Activated CD8-positive, alpha-beta memory T cell treated with anti-CD3 and anti-CD28 coated beads, Interleukin-2, amount 50 U/mL, for 1 hour (primary cell): ENCODE results near the gene MEIS1.
"Not testable (repeated sequence)": the region's sequence is repeated elsewhere in the genome, so short reads cannot be mapped to it uniquely, and the experiment has no call there.

Experiments used
- DNase-seq: peaks from one replicate; pipeline ENCODE4 v3.0.0-alpha.2; 2020; ENCODE audit errors: extremely low read depth

MEIS1 gene

DNA sequence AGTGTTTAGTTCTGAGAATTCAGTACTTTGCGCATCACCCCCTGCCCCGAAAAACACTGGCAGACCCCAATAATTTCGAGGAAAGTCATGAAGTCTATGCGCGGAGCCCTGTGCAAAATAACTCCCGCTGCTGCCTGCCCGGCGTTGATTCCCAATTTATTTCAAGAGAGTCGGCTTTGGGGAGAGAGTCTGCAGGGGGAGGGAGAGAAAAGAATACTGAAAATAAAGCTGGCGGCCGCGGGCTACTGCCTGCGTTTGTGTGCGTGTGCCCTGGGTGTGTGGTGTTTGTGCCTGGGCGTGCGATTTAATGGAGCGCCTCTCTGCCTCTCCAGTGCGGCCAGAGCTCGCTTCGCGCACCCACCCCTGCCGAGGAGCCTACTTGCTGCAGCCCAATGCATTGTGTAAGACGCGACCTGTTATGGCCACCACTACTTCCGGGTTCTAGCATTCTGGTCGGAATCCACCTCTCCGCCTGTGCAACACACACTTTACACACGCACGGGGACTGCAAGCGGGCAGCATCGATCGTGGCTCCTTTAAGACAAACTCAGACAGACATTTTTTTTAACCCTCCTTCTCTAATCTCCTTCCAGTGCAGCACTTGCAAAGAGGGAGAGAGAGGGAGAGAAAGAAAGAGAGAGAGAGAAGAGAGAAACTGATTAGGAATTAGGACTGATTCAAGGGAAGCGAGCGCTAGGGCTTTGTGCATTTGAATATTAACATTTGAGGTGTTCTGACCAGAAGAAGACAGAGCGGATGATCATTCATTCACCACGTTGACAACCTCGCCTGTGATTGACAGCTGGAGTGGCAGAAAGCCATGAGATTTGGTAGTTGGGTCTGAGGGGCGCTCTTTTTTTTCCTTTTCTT, at the start of gene MEIS1:
TSS of gene MEIS1 (plus strand) at position 447 of the 870 bp plus-strand sequence. CDS start 732 bp downstream, outside the sequence.
- DNase-seq = no peak

DNA sequence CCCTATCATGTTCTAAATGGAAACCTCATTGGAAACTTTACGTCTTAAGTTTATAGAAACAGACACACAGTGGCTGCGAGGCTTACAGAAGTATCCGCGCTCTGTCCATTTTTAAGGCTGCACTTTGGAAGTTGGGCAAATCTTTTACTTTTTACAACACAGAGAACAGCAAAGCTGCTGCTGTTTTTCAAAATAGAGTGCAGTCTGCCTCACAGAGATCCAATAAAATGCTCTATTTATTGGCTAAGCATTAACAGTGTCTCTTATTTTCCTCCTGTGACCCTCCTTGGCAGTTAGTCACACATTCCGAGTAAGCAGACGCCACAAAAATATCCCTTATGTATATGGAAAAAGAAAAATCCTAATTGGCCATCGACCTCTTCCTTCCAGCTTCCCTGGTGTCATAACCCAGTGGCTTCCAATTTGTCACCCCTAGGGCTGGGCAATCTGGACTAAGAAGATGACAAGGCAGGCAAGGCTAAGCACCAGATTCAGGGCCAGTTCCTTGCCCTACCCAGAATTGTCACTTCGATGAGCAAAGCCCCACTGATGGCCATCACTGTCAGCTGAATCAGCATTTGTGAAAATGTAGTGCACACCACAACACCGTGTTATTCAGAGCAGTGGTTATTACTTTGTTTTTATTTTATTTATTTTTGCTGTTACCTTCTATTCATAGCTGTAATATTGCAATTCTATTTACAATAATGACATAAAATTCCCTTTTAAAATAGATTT, 47.7 kb upstream of the MEIS1 start:
- DNase-seq = no peak

DNA sequence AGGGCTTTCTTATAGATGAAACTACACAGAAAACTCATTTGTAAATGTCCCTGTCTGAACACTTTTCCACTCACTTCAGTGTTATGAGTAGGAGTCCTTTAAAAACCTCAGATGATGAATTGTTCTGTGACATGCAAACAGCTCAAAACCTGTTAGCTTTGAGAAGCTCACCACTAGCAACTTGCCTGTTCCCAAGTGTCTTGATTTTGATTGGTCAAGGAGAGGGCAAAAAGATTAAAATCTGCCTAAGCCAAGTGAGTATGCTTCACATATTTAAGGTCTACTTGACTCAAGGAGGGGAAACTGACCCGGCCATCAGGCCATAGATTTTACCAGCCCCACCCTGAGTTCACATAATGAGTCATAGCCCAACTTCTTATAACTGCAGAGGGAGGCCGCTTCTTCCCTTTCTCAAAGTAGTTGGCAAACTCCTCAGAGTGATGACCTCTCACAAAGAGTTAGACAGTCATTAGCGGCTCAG, 45.2 kb upstream of the MEIS1 start:
- DNase-seq = no peak

DNA sequence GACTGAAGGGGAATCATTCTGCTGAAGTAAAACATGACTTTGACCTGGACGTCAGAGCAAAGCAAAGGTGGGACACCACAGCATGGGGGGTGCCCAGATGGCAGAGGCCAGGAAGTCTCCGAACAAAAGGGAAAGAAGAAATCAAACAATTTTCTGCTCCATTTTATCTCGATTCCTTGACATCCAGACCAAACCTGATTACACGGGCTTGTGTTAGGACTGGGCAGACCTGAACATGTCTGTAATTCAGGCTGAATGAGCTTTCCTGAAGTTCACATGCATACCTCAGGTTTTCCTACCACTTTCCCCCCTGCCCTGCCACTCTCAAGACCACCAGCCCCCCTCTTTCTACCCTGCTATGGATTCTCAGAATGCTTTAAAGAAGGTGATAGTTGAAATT, 44.8 kb upstream of the MEIS1 start:
- DNase-seq = no peak

DNA sequence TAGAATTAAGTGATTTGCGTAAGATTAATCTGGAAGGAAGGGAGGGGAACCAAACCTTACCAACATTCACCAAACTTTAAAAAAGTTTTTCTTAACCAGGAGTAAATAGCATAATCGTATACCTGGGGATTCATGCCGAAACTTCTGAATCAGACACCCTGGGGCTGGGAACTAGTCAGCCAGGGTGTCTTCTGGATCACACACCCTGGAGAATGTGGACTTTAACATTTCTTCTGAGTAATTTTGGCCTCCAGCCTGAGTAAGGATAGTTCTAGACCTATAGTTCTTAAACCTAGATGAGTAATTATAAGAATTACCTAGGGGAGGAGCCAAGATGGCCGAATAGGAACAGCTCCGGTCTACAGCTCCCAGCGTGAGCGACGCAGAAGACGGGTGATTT, 44.1 kb upstream of the MEIS1 start:
- DNase-seq = no peak

DNA sequence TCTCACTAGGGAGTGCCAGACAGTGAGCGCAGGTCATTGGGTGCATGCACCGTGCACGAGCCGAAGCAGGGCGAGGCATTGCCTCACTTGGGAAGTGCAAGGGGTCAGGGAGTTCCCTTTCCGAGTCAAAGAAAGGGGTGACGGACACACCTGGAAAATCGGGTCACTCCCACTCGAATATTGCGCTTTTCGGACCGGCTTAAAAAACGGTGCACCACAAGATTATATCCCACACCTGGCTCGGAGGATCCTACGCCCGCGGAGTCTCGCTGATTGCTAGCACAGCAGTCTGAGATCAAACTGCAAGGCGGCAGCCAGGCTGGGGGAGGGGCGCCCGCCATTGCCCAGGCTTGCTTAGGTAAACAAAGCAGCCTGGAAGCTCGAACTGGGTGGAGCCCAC, 43.7 kb upstream of the MEIS1 start:
- DNase-seq = not testable (repeated sequence)

DNA sequence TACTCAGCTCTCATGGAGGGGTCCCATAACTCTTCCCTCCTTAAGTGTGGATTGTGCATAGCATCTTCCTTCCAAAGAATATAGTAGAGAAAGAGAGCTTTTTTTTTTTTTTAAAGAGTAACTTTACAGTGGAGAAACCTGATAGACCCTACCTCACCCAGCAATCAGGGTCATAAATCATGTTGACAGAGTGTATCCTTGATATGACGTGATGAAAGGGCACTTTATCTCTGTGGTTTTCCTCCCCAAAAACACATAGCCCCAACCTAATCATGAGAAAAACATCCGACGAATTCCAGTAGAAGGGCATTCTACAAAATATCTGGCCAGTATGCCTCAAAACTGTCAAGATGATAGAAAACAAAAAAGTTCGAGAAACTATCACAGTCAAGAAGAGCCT, 29.5 kb upstream of the MEIS1 start:
- no peak for DNase-seq

DNA sequence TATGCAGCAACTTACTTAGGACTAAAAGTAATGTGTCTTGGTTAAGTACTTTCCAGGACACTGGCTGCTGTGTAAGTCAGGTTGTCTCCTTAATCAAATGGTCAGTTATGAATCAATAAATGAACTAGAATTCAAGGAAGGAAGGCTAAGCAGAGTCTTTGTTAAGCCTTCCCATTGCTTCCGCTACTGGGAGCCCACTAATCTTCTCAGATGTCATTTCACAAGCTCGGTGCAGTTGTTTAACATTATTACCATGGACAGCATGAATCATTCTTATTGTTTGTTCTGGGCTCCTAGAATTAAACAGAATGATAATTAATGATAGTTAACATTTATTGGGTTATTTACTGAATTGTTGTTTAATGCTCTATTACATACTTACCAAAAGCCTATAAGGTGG, 26.0 kb upstream of the MEIS1 start:
- DNase-seq = no peak

DNA sequence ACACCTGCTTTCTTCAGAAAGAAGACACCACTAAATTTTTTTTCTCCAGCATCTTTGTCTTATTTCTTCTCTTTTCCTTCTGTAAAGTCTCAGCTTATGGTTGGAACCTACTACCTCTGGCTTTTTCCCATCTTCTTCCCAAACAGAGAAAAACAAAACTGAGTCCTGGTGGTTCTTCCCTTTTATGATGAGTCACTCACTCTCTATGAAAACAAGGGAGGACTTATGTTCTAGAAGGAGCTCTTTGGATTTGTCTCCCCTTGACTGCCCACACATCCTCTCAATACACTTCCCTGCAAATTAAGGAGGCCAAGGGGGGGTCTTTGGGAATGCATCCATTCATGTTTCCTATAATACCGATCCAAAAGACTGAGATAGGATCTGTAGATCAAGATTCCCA, 22.1 kb upstream of the MEIS1 start:
- DNase-seq = no peak

DNA sequence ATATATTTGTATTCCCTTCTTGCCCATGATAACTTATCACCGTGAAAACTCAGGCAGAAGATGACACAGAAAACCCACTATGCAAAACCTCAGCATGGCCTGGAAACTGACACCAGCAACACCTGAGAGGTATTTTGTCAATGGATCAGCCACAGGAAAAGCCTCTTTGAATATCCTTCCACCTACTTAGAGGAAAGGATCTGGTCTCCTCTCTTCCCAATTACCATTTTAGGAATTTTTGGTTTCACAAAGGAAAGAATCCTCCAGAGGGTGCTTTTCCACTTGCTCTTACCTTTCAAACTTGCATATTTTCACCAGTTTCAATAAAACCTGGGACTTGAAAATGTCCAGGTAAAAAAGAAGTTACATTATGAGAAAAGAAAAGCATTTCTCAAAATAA, 20.0 kb upstream of the MEIS1 start:
- no peak for DNase-seq

DNA sequence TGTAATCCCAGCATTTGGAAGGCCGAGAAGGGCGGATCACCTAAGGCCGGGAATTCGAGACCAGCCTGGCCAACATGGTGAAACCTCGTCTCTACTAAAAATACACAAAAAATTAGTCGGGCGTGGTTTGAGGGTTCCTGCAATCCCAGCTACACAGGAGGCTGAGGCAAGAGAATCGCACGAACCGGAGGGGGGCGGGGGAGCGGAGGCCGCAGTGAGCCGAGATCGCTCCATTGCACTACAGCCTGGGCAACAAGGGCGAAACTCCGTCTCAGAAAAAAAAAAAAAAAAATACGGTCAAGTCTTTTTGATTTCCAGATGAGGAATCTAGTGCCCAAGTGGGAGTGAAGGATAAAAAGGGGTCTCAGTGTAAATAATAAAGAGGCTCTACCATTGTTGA, 16.5 kb upstream of the MEIS1 start:
- no peak for DNase-seq

DNA sequence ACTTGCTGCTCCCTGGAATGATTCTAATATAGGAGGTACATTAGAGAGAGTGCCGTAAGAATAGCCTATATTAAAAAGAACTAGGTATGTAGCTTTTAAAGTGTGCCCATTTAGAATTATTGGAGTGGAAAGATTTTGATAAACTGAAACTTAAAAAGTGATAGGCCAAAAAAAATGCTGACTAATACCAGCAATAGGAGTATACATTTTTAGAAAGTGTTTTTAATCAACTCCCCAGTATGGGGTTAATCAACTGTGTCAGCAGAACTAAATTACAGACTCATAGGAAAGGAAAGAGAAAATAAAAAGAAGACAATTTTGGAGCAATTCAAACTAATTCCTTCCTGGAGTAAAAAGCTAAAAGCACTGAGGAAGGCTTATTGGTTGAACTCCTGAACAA, 13.3 kb upstream of the MEIS1 start:
- DNase-seq = no peak

DNA sequence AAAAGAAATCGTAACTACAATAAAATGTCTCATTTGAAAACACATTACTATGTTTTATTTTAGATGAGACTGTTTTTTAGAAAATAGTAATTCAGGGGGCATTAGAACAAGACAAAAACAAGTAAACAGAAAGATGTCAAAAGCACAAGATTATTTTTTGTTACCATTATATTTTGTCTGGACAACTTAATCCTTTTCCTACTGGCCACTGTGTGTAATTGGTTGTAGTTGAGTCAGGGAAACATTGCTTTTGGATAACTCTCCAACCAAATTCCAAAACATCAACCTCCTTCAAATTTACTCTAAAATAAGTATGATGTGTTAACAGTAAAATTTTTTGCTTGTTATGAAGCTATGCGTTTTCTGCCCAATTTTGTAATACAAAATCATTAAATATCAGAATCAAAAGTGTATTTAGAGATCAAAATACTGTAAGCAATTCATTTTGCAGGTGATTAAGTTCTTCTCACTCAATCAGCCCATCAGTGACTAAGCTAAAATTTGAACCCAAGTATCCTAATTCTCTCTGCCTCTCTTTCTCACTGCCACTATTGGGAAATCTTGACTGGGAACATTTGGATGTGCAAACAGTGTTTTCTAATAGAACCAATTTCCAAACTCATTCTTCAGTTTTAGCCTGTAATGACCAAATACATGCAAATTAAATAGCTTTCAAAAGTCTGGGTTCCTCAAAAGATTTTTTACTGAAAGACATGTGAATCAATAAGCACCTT, 11.4 kb upstream of the MEIS1 start:
- no peak for DNase-seq

DNA sequence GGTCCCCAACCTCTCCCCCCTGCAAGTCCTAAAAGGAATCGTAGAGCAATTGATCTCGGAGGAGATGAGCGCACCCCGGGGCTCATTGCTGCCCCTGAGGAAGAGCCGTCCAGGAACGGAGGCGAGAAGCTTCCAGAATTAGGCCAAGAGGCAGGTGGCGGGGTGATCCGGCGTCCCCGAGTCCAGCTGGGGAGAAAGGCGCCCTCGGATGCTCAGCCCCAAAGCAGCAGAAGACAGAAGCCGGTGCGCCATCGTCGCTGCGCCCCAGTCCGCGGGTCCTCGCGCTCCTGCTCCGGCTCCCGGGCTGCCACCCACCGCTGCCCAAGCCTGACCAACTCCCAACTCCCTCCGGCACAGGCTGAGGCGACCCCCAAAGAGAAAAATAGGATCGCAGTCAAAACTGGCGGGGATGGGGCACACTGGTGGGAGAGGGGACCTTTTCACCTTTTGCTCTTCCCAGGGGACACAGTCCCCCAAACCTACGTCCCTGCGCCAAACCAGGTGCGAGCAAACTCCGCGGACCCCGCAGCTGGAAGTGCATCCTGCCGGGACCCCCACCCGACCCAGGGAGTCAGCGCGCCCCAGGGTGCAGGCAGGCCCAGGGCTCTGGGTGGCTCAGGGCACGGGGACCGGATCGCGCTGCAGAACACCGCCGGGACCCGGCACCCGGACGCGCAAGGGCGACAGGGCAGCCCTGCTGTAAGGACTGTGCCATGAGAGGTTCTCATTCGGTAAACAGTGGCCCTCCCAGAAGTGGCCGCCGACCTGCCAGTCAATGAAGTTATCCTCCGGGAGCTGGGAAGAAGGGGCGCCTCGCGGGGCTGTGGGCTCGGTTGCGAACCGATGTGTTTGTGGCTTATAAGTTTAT, 8.4 kb upstream of the MEIS1 start:
- no peak for DNase-seq

DNA sequence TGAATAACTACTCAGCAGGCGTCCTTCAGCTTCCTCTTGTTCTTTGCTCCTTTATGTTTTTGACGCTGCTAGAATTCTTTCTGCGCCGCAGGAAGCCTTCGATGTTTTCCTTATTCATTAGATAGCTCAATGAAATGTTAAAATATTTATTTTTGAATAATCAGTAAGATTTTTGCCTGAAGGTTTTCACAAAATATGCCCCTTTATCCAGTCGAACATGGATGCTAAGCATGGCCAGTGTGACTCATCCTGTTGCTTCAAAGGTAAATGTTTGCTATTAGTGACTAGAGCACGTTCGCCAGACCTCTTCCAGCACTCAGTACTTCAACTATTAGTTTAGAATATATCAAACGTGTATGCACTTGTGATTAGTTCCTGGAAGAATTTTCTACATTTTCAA, 7.6 kb upstream of the MEIS1 start:
- no peak for DNase-seq

DNA sequence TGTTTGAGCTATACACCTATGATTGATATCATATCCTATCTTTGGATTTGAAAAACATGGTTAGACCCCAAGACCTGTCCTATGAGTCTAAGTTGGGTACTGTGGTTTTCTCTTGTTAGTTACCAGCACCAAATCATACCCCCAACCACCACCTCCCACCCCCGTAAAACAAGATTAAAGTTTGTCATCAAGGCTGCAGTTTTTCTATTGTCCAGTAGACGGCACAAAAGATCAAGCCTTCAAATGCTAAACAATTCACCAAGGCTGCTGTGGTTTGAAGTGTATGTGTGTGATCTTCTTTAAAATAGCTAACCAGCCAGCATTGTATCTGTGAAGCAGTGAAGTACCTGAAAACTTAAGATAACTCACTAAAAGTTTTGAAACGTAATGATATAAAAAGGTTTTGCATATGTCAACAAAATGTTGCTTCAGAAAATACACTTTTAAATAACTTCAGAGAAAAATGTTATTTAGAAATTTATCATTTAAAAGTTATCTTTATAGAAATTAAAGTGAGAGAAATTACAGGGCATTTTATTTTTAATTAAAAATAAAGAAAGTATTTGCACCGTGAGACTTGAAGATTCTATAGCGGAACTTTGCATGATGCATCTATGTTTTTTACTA, 5.8 kb upstream of the MEIS1 start:
- DNase-seq = no peak

DNA sequence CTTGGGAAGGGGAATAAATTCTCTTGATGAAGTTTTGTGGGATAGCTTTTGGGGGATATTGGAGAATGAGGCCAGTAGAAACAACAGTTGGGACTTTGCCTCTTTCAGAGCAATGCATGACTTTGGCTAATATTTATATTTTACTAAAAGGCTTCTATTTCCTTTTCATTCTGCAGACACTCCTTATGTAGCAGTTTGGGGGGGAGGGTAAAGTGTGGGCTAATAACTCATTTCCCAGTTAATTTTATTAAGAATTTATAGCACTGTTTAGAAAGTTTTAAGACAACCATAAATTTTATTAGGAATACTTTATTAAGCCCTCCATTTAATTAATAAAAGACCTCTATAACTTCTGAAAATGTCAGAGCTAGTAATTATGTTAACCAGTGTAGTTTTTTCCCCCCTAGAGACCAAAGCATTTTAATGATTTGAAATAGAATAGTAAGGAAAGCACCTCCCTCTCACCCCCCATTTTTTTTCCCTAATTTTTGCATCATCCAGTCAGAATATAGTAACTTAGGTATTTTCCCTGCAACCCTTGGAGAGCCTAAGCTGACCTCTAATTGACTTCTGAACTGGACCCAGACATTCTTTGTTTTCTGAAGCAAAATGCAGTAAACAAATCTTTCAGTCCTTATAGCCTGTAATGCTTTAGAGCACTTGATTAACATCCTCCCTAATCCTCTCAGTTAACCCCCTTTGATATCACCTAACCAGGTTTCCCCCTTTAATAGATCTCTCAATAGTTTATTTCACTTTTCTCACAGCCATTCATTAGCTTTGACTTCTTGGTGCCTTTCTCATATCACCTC, 5.0 kb upstream of the MEIS1 start:
- DNase-seq = no peak

DNA sequence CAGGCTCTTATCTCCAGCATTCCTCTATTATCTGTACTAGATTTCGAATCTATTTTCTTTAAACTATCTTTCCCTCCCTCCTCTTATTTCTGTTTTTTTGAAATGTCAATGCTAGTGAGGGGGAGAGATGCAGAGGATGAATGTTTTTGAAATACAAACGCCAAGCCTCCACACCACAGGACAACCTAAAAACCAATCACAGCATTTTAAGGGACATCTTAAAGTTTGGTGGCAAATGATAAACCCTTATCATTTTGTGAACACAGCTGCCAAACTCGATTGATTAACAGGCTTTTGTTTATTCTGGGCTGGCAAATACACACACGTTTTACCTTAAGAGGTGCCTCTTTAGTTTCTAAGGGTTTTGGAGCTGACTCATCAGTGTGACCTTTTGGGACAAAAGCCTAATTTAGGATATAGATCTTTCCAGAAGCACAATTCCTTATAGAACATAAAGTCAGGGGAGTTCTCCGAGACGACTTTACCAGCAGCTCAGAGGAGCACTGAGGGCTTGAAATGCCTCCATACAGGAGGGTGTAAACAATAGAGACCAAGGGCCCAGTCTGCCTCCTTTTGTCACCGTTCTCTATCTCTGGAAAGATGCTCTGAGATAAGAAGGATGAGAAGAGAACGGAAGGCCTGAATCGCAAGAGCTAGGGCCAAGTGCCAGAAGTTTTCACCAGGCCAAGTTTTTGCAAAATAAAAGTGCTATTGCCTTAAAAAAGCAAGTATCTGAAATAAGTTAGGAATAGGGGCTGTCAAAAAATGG, 4.2 kb upstream of the MEIS1 start:
- DNase-seq = no peak

DNA sequence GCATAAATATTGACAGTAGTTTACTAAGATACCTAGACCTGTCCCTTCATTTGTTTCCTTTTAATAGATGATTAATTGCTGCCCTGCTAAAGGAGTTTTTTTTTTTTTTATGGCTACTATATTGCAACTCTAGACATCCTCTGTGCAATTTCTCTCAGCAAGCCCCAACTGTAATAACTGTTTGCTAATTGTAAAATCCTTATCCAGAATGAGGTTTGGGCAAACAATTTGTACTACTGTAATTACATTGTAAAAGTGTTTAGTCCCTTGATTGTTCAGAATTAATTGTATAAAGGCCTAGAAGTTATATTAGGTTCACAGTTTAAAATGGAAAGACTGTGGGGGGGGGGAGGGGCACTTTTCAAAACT, 3.7 kb upstream of the MEIS1 start:
- no peak for DNase-seq
